ENCODE results near the gene MAB21L4.
A peak's percentile ranks its signal among the peaks of the same experiment; 100 is the strongest.

MAB21L4 gene

DNA sequence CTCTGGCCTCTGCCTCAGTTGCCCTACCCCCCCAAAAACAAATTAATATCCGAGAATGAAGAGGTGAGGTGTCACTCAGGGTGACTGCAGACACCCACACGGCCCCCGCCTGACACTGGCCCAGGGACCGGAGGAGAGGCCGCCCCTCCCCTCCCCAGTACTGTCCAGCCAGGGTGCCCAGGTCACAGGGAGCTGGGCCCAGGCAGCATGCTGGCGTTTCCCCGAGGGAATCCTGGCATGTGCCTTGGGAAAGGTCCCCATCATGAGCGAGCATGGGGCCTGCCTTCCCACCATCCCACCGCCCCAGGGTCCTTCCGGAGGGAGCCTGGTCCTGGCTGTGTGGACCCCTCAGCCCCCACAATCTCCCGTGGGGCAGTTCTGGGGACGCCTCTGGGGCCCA, 3.0 kb downstream of the MAB21L4 start:
- no peak for DNase-seq

DNA sequence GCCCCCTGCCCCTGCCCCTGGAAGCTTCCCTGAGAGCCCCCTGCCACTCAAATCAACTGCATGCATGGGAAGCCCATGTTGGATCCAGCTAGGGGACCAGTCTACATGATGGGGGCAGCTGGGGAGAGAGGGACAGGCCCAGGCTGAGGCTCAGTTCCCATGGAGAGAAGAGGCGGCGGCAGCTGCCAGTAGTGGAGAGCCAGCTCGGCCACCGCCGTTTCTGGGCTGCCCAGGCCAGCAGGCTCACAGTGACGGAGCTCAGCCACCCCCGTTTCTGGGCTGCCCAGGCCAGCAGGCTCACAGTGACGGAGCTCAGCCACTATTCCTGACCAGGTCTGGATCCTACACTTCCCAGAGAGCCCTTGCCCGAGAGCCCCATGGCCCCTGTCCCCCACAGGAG, 3.6 kb downstream of the MAB21L4 start:
- no peak for DNase-seq

DNA sequence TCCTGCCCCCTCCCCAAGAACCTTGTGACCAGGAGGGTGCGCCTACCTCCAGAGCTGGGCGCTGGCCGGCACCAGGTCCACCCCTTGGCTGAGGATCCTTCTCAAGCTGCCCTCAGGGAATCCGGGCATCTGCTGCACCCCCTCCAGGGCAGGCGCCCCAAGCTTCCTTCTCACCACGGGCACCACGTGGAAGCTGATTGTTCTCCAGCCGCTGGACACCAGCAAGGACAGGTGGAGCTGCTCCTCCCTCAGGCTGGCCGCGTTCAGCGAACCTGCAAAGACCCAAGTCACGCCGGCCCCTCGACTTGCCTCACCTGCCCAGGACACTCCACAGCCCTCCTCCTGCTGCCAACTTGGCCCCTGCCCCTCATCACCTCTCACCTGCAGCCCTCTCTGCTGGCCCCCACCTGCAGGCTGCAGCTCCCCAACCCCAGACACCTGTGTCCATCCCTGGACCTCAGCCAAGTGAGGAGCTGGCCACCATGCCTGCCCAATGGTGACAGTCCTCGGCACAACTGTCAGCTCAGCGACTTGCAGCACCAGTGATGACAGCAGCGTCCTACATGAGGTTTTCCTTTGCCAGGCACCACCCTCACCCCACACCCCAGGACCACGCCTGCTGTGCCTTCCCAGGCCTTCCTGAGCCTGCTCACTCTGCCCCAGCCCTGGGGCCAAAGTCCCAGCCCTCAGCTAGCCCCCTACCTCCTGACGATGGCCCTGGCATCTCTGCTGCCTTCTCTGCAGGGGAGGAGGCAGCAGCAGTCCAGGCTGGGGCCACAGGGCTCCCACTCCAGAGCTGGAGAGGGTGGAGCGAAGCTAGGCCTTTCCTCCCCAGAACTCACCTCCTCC, 4.2 kb downstream of the MAB21L4 start:
- DNase-seq = no peak

DNA sequence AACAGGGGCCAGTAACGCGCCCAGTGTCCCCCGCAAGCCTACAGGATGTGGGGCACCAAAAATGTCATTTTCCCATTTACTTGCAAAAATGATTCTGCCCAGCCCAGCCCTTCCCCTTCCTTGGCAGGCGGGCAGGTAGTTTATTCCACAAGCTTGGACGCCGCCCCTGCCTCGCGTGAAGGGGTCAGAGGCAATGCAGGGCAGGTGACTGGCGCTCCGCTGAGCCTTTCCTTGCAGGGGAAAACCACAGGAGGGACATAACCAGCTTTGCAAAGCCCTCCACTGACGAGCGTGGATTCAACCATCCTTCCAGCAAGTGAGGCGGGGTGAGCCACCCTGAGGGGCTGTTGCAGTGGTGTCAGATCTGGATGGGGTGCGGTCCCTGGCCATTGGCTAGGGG, 5.3 kb downstream of the MAB21L4 start:
- no peak for DNase-seq

DNA sequence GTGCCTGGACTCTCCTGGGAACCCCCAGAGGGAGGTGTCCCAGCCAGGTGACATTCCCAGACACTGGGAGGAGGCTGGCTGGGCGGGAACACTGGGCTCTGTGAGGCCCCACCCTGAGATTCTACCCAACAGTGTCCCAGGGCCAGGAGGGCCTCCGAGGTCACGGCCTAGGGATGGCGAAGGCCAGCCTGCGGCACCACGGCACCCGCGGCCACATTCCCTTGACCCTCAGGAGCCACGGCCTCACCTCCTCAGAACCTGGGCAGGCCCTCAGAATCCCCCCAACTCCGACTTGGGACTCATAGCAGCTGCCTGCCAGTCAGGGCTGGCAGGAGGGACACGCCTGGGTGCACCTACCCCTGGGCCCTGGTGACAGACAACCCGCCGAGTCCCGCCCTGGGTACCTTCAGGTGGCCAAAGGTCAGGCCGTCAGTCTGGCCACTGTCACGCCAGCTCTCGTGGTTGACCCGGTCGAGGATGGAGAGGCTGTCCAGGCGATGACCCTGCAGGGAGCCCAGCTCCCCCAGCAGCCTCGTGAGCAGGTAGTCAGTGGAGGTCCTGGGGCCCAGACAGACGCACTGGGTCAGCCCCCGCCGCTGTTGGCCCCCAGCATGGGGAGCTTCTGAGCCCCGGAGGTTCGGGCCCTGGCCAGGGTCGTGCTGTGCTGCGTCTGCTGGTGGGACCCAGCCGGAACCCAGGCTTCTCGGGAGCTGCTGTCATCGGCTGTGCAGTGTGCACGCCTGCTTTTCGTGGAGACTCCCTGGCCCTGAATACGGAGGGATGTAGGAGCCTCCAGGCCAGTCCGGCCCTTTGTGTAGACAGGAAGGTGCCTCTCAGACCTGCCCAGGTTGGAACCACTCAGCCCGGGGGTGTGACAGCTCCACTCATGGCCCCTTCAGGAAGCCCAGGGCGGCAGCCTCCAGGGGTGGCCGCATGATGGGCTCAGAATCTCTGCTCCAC, 6.1 kb downstream of the MAB21L4 start:
- no peak for DNase-seq

DNA sequence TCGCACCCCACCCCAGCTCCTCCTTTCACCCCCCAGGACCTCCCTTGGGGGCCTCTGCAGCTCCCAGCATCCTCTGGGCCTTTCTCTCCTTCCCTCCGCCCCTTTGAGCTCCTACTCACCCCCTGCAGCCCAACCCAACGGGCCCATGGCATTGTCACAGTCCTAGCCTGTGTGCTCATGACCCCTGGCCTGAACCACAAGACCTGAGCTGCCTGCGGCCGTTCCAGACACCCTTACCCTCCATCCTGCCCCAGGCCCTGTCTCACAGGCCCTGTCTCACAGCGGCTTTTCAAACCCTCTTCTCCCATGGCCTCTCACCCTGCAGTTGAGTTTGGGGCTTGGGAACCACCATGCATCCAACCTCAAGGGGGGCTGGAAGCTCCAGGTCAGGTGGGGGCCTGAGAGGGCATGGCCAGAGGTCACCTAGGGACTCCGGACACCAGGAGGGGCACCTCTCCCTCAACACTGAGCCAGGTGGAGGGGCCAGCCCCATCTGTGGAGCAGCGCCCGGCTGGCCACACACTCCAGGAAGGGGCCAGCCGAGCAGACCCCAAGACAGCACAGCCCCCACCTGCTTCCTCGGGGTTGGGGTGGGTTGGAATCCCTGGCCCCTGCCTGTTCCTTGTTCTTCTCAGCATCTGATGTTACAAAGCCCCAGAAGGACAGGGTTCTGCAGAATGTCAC, 6.9 kb downstream of the MAB21L4 start:
- no peak for DNase-seq

DNA sequence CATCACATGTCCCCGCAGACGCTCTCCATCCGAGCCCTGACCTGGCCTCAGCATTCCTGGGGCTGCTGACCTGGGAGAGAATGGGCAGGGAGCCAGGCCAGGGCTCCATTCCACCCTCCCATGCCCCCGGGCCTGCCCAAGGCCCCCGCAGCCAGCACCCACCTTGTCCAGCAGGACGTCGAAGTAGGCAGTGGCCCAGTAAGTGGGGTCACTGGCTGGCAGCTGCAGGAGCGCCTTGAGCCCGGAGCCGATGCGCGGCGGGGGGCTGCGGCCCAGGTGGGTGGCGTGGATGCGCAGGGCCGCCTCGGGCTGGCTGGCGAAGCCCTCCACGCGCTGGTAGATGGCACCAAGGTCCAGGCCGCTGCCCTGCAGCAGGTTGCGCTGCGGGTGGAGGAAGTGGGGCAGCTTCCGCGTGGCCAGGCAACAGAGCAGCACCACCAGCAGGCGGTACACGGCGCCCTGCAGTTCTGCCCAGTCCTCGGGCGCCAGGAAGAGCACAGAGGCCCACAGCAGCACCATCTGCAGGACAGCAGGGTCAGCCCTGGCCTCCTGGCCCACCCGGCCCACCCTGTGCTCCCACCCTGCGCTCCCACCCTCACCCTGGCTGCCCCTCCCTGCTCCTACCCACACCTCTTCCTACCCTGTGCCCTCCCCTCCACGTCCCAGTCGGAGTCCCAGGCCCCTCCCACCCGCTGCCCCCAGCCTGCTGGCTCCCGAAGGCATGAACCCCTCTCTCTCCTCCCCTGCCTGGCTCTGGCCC, 7.6 kb downstream of the MAB21L4 start:
- no peak for DNase-seq

DNA sequence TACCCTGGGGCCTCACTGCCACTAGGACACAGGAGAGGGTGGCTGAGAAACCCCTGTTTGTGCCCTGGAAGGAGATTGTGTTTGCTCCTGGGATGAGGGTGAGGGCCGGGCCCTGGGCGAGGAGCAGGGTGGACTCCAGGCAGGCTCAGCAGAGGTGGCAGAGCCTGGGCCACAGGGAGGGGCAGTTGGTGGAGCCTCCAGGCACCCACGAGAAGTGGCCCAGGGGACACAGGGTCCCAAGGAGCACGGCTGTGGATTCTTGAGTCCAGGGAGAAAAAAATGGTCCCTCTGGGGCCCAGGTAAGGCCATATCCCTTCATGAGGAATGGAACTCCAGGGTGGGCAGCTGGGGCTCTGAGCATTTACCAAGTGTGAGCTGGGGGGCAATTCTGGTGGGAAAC, 8.3 kb downstream of the MAB21L4 start:
- DNase-seq = no peak

DNA sequence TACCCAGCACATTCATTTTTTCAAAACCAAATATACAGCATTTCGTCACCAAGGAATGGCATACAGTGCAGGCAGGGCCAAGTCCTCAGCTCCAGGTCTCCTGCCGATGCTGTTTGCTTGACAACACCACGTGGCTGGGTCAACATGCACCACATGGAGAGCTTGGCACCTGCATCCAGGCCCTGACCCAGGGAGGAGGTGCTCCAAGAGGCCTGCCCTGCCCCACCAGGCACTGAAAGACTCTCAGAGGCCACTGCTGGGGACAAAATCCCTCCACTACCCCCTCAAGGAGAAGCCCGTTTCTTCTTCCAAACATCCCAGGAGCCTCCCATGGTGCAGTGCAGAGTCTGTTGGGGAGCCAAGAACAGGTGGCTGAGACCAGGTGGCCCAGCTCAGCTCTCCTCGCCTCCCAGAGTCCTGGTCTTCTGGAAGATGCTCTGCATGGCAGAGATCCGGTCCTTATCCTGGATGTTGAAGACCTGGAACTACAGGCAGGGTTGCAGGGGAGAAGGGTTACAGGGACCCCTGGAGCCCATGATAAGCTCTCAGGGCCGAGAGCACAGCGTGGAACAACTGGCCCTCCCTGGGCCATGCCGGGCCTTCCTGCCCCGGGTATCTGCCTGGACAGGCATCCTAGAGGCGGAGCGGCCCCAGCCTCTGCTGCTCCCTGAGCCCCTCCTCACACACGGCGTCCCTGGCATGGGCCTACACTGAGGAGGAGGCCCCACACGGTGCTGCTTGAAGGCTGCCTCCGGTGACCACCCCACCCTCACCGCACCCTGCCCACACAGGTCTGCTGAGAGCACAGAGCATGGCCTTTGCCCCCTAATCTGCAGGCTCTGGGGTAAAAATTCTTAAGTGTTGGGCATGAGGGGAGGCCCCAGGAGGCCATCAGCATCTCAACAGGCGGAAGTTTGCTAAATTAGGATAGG, 9.0 kb downstream of the MAB21L4 start:
- DNase-seq = peak; percentile 51

DNA sequence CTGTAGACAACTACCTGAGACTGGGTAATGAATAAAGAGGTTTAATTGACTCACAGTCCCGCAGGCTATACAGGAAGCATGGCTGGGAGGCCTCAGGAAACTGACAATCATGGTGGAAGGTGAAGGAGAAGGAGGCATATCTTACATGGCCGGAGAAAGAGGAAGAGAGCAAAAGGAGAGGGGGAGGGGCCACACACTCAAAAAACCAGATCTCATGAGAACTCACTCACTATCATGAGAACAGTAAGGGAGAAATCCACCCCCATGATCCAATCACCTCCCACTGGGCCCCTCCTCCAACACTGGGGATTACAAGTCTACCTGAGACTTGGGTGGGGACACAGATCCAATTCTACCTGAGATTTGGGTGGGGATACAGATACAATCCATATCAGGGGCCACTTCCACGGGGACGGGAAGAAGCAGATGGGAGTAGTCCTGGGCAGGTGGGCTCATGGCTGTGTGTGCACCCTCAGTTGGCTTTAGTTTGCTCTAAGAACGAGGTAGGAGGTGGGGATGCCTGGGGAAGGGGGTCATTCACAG, 9.9 kb downstream of the MAB21L4 start:
- no peak for DNase-seq

DNA sequence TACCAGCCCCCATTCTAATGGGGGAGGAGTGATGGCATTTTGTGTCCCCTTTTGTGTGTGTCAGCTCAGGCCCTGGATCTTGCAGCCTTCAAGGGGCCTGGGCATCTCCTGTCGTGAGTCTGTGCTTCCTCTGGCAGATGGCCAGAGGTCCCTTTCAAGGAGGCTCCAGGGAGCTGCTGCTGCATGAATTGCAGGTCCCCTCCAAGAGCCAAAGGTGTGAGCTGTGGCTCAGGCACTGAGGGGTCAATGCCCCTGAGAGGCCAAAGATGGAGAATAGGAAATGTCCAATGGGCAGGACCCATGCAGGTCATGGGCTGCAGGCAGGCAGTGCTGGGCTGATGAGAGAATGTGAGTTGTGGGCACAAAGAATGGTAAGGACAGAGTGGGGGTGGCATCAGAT, 10.4 kb downstream of the MAB21L4 start:
- DNase-seq = no peak

DNA sequence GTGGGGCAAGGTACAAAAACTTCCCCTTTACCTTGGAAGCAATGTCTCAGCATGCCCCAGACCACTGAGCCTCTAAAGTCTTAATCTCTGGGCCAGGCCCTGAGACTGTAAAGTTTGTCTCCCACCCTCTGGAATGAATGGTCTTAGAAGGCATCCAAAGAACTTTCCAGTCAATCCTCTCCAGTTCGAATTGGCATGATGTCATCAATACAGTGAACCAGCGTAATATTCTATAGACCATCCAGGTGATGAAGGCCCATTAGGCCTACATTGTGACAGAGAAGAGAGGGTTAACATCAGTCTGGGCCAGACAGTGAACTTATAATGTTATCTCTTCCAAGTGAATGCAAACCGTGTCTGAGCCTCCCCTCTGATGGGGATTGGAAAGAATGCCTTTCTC, 11.2 kb downstream of the MAB21L4 start:
- no peak for DNase-seq

DNA sequence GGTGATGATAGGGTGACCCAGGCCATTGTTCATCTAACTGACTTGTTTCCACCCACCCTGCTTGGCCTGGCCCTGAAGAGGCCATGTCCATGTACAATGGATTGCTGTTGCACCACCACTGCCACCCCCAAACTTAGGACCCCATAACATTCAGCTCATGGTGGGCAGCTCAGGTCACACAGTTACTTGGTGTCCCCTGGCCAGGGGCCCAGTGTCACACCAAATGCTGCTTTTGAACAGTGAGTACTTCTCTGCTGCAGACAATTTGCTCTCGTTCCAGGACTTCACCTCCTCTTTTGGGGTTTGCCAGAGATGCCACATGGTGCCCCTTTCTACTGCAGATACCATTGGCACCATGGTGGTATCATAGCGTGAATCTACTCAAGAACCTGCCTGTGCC, 11.7 kb downstream of the MAB21L4 start:
- no peak for DNase-seq

DNA sequence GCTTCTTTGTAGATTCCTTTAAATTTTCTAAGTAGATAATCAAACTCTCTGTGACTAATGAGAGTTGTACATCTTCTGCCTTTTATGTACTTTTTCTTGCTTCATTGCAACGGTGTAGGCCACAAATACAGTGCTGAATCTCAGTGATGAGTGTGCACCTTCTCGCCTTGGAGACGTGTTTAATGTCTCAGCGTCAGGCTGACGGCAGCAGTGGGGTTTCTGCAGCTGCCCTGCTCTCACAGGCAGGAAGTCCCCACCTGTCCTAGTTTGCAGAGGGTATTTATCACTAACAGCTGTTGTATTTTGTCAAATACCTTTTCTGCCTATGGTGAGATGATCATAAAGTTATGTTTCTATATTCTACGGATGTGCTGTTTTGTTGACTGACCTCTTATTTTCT, 14.0 kb downstream of the MAB21L4 start:
- DNase-seq = peak; percentile 94

DNA sequence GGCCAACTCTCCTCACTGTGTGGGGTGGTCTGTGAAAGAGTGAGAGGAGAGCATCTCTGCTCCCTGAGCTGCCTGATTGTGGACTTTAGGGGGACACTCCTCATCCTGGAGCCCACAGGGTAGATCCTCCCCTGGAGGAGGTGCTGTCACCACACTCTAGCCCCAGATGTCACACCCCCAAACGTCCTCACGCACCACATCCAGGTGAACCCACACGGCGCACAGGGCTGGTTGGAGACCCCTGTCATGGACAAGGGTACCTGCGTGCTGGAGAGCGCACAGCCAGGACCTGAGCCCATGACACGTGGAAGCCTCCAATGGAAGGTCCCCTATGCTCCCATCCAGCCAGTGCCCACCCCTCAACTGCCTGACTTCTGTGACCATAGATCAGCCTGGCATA, 16.9 kb downstream of the MAB21L4 start:
- no peak for DNase-seq

DNA sequence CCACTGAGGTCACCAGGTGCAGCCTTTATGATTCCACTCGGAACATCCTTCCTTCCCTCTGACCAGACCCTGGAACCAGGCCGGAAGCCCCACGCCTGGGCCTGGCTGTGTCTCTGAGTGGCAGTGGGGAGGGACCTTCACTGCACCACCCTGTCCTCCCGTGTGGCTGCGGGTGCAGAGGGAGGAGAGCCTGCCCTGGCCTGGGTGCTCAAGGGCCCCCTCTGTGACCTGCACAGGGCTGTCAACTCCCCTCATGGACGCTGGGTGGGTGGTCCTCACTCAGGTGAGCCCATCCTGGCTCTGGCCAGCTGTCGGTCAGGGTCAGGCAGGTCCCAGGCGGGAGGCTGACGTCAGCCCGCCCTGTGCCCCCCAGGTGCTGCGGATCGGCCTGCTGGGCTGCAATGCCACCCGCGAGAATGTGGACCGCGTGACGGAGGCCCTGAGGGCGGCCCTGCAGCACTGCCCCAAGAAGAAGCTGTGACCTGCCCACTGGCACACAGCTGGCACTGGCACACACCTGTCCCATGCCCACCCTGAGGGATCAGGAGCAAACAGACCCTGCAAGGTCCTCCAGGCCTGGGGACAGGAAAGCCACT, 17.5 kb downstream of the MAB21L4 start:
- DNase-seq = no peak

DNA sequence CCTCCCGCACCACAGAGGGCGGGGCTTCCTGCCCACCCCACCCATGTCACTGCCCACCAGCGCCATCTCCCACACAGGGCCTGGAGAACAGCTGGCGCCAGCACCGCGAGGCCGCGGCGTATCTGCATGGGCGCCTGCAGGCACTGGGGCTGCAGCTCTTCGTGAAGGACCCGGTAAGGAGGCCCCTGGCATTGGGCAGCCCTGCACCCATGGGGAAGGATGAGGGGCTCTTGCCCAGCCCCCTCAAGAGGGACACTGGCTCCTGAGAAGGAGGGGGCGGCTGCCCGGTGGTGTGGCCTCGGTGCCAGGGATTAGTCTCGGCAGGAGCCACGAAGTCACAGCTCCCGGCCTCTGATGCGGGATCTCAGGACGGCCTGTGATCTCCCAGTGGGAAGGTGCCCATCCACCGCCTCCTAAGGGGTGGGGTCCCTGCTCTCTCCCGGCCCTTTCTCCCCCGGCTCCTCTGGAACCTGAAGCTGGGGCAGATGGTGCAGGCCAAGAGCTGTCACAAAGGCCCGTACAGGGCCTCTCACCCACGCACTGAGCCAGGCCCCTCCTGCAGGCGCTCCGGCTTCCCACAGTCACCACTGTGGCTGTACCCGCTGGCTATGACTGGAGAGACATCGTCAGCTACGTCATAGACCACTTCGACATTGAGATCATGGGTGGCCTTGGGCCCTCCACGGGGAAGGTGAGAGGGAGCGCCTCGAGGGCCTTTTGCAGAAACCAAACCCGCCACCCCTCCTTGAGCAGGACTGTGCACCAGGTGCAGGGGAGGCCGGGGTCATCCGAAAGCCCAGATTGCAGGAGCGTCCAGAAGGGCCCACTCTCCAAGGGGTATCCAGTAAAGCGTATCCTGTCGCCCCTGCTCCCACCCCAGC, 18.3 kb downstream of the MAB21L4 start:
- no peak for DNase-seq

DNA sequence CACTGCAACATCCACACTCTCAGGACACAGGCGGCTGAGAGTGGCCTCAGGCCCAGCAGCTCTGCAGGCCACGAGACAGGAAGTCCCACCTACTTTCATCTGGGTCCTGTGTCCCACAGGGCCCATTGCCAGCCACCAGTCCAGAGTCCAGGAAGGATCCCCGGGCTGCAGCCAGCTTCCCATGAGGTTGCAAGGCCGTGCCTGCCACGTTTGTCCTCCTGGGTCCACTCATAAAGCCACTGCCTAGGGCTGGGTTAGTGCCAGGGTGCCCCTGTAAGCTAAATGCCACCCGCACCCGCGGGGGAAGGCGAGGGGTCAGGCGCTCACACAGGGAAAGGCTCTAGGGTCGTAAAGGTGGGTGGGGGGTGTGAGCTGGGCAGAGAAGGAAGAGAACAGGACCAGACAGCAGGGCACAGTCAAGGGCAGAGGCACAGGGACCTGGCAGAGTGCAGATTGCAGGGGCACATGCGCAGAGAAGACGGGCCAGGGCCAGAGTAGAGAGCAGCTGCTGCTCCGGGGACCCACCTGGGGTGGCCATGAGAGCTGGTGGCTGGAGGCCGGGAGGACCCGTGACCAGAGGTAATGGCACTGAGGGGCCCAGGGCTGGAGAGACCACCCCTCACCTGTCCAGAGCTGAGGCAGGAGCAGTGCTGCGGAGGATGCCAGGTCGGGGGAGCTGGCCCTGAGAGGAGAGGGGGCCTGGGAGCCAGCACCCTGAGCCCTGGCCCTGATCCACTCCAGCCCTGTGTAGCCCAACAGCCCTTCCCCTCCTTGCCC, 19.3 kb downstream of the MAB21L4 start:
- DNase-seq = no peak

DNA sequence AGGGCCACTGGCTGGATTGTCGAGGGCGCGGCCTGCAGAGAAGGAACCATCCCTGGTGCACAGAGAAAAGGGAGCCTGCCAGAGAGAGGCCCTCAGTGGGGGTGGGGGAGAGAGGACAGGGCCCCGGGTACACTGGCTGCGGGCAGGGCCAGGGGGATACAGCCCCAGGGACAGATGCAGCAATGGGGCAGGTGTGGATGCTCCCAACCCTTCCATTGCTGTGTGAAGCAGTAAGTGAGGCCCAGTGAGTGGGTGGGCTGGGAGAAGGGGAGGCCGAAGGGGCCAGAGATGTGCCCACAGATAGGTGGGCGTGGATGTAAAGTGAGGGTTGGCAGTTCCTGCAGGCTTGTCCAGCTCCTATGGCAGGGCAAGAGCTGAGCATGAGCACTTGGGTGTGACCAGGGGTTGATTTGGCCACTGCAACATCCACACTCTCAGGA, 19.9 kb downstream of the MAB21L4 start:
- DNase-seq = no peak
